HG02571 (cell line): ENCODE measurements around the gene TAS2R50.

Source experiments
- ATAC-seq: cut with Tn5 transposase; IDR thresholded peaks from one replicate; pipeline ENCODE4 v1.9.1; 2021; ENCODE audit warnings: mild to moderate bottlenecking, moderate library complexity; ENCODE audit not compliant: unreplicated experiment

TAS2R50 gene

GRCh38 chr12:10956085-10956484 is 30.6 kb downstream of the TAS2R50 start:
- ATAC-seq = no peak

DNA sequence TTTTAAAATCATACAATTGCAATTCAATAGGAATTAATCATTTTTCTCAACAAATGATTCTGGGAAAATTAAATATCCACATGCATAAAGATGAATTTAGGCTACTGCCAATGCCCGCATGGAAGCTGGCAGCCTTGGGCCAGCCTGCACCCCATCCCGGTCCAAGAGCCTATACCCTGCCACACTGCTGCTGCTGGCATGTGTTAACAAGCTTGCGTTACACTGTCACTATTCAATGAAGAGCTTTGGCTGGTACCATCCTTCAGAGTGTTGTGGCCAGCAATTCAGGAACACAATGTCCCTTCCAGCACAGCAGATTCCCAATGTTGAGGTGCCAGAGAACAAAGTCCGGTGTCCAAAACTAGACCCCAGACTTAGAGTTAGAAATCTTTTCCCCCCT is 34.1 kb downstream of the TAS2R50 start:
- no peak for ATAC-seq

DNA sequence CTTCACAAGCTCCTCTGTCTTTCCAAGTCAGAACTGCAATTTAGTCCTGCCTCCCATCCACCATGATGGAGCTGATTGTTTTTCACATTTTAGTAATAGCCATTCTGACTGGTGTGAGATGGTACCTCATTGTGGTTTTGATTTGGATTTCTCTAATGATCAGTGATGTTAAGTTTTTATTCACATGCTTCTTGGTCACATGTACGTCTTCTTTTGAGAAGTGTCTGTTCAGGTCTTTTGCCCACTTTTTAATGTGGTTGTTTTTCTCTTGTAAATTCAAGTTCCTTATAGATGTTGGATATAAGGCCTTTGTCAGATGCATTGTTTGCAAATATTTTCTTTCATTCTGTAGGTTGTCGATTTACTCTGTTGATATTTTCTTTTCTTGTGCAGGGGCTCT is 43.5 kb downstream of the TAS2R50 start:
- no peak for ATAC-seq

- ATAC-seq = no peak
These were observed 44.6 kb downstream of the TAS2R50 start for GRCh38 chr12:10941916-10942607.

DNA sequence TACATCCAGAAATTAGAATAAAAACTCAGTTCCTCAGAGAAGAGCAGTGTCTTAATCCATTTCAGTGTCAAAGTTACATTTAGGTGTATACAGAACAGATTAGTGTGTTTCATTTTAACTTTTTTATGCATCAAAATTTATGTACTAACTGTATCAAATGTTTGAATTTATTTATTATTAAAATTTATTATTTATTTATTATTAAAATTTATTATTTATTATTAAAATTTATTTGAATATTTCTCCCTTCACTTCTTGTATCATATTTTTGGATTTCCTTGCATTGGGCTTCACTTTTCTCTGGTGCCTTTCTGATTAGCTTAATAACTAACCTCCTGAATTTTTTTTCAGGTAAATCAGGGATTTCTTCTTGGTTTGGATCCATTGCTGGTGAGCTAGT is 45.3 kb downstream of the TAS2R50 start:
- no peak for ATAC-seq

DNA sequence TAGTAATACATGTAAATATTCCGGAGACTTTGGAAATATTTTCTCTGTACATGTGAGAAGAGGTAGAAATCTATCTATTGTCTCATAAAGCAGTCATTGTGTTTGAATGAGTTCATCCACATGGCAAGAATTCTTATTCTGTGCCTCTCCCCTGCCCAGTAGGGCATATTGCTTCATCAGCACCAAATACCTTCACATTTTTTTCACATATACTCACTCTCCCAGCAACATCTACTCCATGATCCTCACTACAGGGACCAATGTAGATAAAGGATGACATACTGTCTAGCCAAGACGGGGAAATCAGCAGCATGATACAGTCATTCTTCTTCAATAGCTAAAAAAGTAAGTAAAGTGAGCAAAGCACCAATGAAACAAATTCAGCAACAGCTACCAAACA is 46.3 kb downstream of the TAS2R50 start:
- no peak for ATAC-seq

- ATAC-seq = no peak
These were observed 47.5 kb downstream of the TAS2R50 start, which contains the start of gene TAS2R14 for GRCh38 chr12:10939163-10939562. TAS2R14 (minus strand) TSS chr12:10939263; CDS start chr12:10939207, 56 bp downstream.

- no peak for ATAC-seq
These were observed 50.2 kb downstream of the TAS2R50 start for GRCh38 chr12:10936506-10936905.
